Measurements from ENCODE around the gene KSR1.

GRCh38 chr17:27567563-27567859, 111.3 kb downstream of the KSR1 start:
- TF ChIP-seq, protein P1, sequence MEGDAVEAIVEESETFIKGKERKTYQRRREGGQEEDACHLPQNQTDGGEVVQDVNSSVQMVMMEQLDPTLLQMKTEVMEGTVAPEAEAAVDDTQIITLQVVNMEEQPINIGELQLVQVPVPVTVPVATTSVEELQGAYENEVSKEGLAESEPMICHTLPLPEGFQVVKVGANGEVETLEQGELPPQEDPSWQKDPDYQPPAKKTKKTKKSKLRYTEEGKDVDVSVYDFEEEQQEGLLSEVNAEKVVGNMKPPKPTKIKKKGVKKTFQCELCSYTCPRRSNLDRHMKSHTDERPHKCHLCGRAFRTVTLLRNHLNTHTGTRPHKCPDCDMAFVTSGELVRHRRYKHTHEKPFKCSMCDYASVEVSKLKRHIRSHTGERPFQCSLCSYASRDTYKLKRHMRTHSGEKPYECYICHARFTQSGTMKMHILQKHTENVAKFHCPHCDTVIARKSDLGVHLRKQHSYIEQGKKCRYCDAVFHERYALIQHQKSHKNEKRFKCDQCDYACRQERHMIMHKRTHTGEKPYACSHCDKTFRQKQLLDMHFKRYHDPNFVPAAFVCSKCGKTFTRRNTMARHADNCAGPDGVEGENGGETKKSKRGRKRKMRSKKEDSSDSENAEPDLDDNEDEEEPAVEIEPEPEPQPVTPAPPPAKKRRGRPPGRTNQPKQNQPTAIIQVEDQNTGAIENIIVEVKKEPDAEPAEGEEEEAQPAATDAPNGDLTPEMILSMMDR (IDR thresholded peaks at IDR 0.05), result no peak
- no peak for TF ChIP-seq POLR2AphosphoS5 (IDR thresholded peaks at IDR 0.05)
